CD14-positive monocyte (primary cell): ENCODE measurements around the gene KRTCAP3. TPM values are rescaled to one million over a fixed set of nuclear protein-coding genes. Genes with fewer than 3 reads are reported as not detected.
"Not testable (repeated sequence)": the region's sequence is repeated elsewhere in the genome, so short reads cannot be mapped to it uniquely, and the experiment has no call there.

ENCODE experiments used
- DNase-seq, 3 donors: peaks; one replicate each; pipeline ENCODE4 v3.0.0-alpha.2; 2011 to 2022
- H2AFZ ChIP-seq: 2 replicates; pipeline ENCODE4 v1.6.0; 2012; ENCODE audit warnings: mild to moderate bottlenecking, low read depth, low read length, inconsistent platforms; ENCODE audit not compliant: insufficient read depth, poor library complexity, severe bottlenecking
- H3K27ac ChIP-seq, 2 donors: 1 replicate in 1 of 2; 2 replicates in 1 of 2; pipeline ENCODE4 v1.5.1; 2012 to 2013; ENCODE audit warnings: low read length in 2 of 2, control low read depth in 1 of 2, inconsistent platforms in 1 of 2, low read depth in 1 of 2, mild to moderate bottlenecking in 1 of 2
- H3K27me3 ChIP-seq, 2 donors: one replicate each; pipeline versions ENCODE4 v1.6.0 to v1.6.1; 2011 to 2013; ENCODE audit warnings: low read length in 2 of 2; ENCODE audit not compliant: control insufficient read depth in 2 of 2, insufficient read depth in 2 of 2
- H3K36me3 ChIP-seq, 2 donors: replicated peaks in 1 of 2; 1 replicate in 1 of 2; 2 replicates in 1 of 2; pipeline versions ENCODE4 v1.5.1 to v1.6.1; 2012 to 2013; ENCODE audit warnings: low read length in 2 of 2, control low read depth in 1 of 2, inconsistent platforms in 1 of 2, mild to moderate bottlenecking in 1 of 2; ENCODE audit not compliant: insufficient read depth in 2 of 2, control insufficient read depth in 1 of 2
- H3K4me1 ChIP-seq, 2 donors: 1 replicate in 1 of 2; 2 replicates in 1 of 2; pipeline versions ENCODE4 v1.5.1 to v1.6.1; 2012 to 2013; ENCODE audit warnings: low read length in 2 of 2, control low read depth in 1 of 2, inconsistent platforms in 1 of 2, mild to moderate bottlenecking in 1 of 2, moderate library complexity in 1 of 2; ENCODE audit not compliant: insufficient read depth in 2 of 2, control insufficient read depth in 1 of 2
- H3K4me2 ChIP-seq: replicated peaks from 2 replicates; pipeline ENCODE3; 2012; ENCODE audit warnings: low read length, moderate library complexity, mild to moderate bottlenecking; ENCODE audit not compliant: poor library complexity, severe bottlenecking; ENCODE audit errors: extremely low read depth
- H3K4me3 ChIP-seq, 3 experiments: fragments of 200-600 bp in 1 of 3; sonication (generic) in 1 of 3; replicated peaks in 1 of 3; 1 replicate in 2 of 3; 2 replicates in 1 of 3; pipeline ENCODE4 v1.5.1; 2011 to 2013; ENCODE audit warnings: low read length in 3 of 3, mild to moderate bottlenecking in 3 of 3, control low read depth in 2 of 3, low read depth in 2 of 3, inconsistent platforms in 1 of 3, moderate library complexity in 1 of 3
- H3K79me2 ChIP-seq: 2 replicates; pipeline ENCODE4 v1.6.0; 2012; ENCODE audit warnings: mild to moderate bottlenecking, control low read depth, inconsistent platforms, low read length, moderate library complexity; ENCODE audit not compliant: insufficient read depth
- H3K9ac ChIP-seq: 2 replicates; pipeline ENCODE4 v1.6.0; 2017; ENCODE audit warnings: low read length, mild to moderate bottlenecking; ENCODE audit not compliant: insufficient read depth, poor library complexity, severe bottlenecking
- H3K9me3 ChIP-seq, 2 donors: replicated peaks in 1 of 2; 1 replicate in 1 of 2; 2 replicates in 1 of 2; pipeline versions ENCODE4 v1.5.1 to v1.6.1; 2012 to 2013; ENCODE audit warnings: low read length in 2 of 2, control low read depth in 1 of 2; ENCODE audit not compliant: control insufficient read depth in 1 of 2, insufficient read depth in 1 of 2
- H4K20me1 ChIP-seq: 2 replicates; pipeline ENCODE4 v1.6.0; 2012; ENCODE audit warnings: mild to moderate bottlenecking, low read length, control low read depth, moderate library complexity; ENCODE audit not compliant: insufficient read depth
- H3K27ac Mint-ChIP-seq, 7 donors: one replicate each; pipeline ENCODE4 v1.8.0; 2020; ENCODE audit warnings: mild to moderate bottlenecking in 7 of 7, mixed read lengths in 7 of 7, moderate library complexity in 6 of 7, inconsistent platforms in 2 of 7
- H3K27me3 Mint-ChIP-seq, 3 donors: one replicate each; pipeline ENCODE4 v1.8.0; 2021 to 2022; ENCODE audit warnings: low read depth in 3 of 3, mild to moderate bottlenecking in 3 of 3, mixed read lengths in 3 of 3, moderate library complexity in 3 of 3, inconsistent platforms in 1 of 3
- H3K36me3 Mint-ChIP-seq, 2 donors: one replicate each; pipeline ENCODE4 v1.8.0; 2020; ENCODE audit warnings: mixed read lengths in 2 of 2, inconsistent platforms in 1 of 2, mild to moderate bottlenecking in 1 of 2
- H3K4me1 Mint-ChIP-seq: one replicate; pipeline ENCODE4 v1.8.0; 2020; ENCODE audit warnings: mild to moderate bottlenecking, mixed read lengths
- H3K4me3 Mint-ChIP-seq, 2 donors: one replicate each; pipeline ENCODE4 v1.8.0; 2020; ENCODE audit warnings: mild to moderate bottlenecking in 2 of 2, mixed read lengths in 2 of 2, moderate library complexity in 1 of 2
- H3K9me3 Mint-ChIP-seq, 7 donors: one replicate each; pipeline ENCODE4 v1.8.0; 2020 to 2022; ENCODE audit warnings: mixed read lengths in 7 of 7, mild to moderate bottlenecking in 6 of 7, moderate library complexity in 6 of 7, inconsistent platforms in 2 of 7
- WGBS: methylation state at CpG from one replicate; pipeline ENCODE4 v1.1.5; 2013; ENCODE audit warnings: missing lambda C conversion rate; ENCODE audit not compliant: insufficient coverage; 5-methylcytosine and 5-hydroxymethylcytosine counted together
- intact Hi-C, 2 donors: fragments of 100-400 bp; cut with micrococcal nuclease; formaldehyde crosslinking; loops; one replicate each; pipeline versions ENCODE4 v1.15.0 to v1.15.1; 2023
- polyA plus RNA-seq, 3 donors: library from polyadenylated mRNA; depleted of rRNA in 1 of 3; unstranded in 2 of 3; stranded (reverse) in 1 of 3; fragments of 300-500 nt in 2 of 3; fragments of >200 nt in 1 of 3; fragmentation: Illumina TruSeq in 2 of 3; gene quantifications; 1 replicate in 2 of 3; 2 replicates in 1 of 3; pipeline ENCODE4 v1.2.3, GENCODE V29; 2012 to 2021
- TF ChIP-seq, protein P1 (sequence below): fragments of 200-600 bp; IDR thresholded peaks from one replicate; pipeline ENCODE4 v1.8.0; 2022; ENCODE audit warnings: antibody characterized with exemption, mild to moderate bottlenecking

KRTCAP3 gene
- polyA plus RNA-seq, 3 donors, result 2.5 TPM; not detected in 2

DNA sequence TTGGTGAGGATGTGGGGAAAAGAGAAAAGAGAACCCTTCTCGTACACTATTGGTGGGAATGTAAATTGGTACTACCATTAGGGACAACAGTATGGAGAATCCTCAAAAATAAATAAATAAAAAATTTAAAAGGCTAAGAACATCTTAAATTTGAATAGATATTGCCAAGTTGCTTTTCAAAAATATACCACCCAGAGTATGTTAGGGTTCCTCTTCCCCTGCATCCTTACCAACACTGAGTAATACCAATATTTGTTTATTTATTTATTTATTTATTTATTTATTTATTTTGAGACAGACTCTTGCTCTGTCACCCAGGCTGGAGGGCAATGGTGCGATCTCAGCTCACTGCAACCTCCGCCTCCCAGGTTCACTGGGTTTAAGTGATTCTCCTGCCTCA is 19.2 kb upstream of the KRTCAP3 start:
- H3K27ac Mint-ChIP-seq, result no peak overlapping the region
- H3K9me3 Mint-ChIP-seq, result peaks cover 0 to 4% (median 0%) of the 10 kb centered on the region in 7 donors
- Histone ChIP-seq H4K20me1 (no peaks in the 10 kb centered on the region), H3K4me1 (peaks cover 3 to 7% of the 10 kb centered on the region in 2 donors), H2AFZ (no peak overlapping the region), H3K79me2 (no peaks in the 10 kb centered on the region), H3K4me3 (no peak overlapping the region), H3K27me3 (no peaks in the 10 kb centered on the region), H3K4me2 (no peak overlapping the region), H3K9me3 (no peaks in the 10 kb centered on the region), H3K27ac (no peak overlapping the region), H3K36me3 (no peaks in the 10 kb centered on the region), H3K9ac (no peak overlapping the region)
- 94% methylated on average over 2 of the region's 3 CpGs for whole genome bisulfite sequencing
- no peaks in the 10 kb centered on the region for H3K36me3 Mint-ChIP-seq
- peaks cover 6% of the 10 kb centered on the region for H3K4me1 Mint-ChIP-seq
- H3K27me3 Mint-ChIP-seq, result peaks cover 0 to 2% (median 2%) of the 10 kb centered on the region in 3 donors
- no peak for DNase-seq
- TF ChIP-seq, protein P1, sequence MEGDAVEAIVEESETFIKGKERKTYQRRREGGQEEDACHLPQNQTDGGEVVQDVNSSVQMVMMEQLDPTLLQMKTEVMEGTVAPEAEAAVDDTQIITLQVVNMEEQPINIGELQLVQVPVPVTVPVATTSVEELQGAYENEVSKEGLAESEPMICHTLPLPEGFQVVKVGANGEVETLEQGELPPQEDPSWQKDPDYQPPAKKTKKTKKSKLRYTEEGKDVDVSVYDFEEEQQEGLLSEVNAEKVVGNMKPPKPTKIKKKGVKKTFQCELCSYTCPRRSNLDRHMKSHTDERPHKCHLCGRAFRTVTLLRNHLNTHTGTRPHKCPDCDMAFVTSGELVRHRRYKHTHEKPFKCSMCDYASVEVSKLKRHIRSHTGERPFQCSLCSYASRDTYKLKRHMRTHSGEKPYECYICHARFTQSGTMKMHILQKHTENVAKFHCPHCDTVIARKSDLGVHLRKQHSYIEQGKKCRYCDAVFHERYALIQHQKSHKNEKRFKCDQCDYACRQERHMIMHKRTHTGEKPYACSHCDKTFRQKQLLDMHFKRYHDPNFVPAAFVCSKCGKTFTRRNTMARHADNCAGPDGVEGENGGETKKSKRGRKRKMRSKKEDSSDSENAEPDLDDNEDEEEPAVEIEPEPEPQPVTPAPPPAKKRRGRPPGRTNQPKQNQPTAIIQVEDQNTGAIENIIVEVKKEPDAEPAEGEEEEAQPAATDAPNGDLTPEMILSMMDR, result no peak
- intact Hi-C loops, result loop anchor here (10.0 kb wide), 1 partner anchor 162 kb away; the partner anchor contains the start of gene ZNF512 (in 2 of the 2)
- H3K4me3 Mint-ChIP-seq, result no peak overlapping the region

DNA sequence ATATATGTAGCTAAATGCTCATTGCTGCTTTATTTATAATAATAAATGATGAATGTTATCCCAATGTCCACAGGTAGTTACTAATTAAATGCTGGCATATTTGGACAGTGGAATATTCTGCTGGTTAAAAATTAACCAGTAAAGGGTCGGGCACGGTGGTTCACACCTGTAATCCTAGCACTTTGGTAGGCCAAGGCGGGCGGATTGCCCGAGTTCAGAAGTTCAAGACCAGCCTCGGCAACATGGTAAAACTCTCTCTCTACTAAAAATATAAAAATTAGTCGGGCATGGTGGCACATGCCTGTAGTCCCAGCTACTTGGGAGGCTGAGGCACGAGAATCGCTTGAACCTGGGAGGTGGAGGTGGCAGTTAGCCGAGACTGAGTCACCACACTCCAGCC is 17.1 kb upstream of the KRTCAP3 start:
- H3K4me1 Mint-ChIP-seq, result peaks cover 17% of the 10 kb centered on the region
- not testable (repeated sequence) for H3K27me3 ChIP-seq, H3K36me3 ChIP-seq, H3K4me3 Mint-ChIP-seq, H3K9me3 ChIP-seq, H2AFZ ChIP-seq, H3K4me2 ChIP-seq, H3K36me3 Mint-ChIP-seq, DNase-seq, H3K9me3 Mint-ChIP-seq, H3K27ac ChIP-seq, H3K27ac Mint-ChIP-seq, H3K27me3 Mint-ChIP-seq, H3K9ac ChIP-seq, H3K4me3 ChIP-seq
- intact Hi-C loops, result loop anchor here (5.0 to 10.0 kb wide), 3 partner anchors 53 to 213 kb away; partner anchors contain the start of genes EIF2B4 (in 2 of the 2), SNX17 (in 2 of the 2), ZNF512 (in 2 of the 2) and ATRAID (in 1 of the 2)
- peaks cover 13 to 19% of the 10 kb centered on the region in 2 donors for H3K4me1 ChIP-seq
- 95% methylated on average over 3 of the region's 10 CpGs for WGBS
- H4K20me1 ChIP-seq, result peaks cover 11% of the 10 kb centered on the region
- H3K79me2 ChIP-seq, result peaks cover 14% of the 10 kb centered on the region
